ENCODE data around the gene ENTHD1. TPM values are rescaled to one million over a fixed set of nuclear protein-coding genes. Genes with fewer than 3 reads are reported as not detected.

ENTHD1 gene
- not detected in 2 replicates for total RNA-seq

GRCh38 chr22:39893526-39893925, at the start of gene ENTHD1:
Gene ENTHD1, minus strand, starts transcription at chr22:39893760. Its CDS starts 6,012 bp downstream, at chr22:39887748.

DNA sequence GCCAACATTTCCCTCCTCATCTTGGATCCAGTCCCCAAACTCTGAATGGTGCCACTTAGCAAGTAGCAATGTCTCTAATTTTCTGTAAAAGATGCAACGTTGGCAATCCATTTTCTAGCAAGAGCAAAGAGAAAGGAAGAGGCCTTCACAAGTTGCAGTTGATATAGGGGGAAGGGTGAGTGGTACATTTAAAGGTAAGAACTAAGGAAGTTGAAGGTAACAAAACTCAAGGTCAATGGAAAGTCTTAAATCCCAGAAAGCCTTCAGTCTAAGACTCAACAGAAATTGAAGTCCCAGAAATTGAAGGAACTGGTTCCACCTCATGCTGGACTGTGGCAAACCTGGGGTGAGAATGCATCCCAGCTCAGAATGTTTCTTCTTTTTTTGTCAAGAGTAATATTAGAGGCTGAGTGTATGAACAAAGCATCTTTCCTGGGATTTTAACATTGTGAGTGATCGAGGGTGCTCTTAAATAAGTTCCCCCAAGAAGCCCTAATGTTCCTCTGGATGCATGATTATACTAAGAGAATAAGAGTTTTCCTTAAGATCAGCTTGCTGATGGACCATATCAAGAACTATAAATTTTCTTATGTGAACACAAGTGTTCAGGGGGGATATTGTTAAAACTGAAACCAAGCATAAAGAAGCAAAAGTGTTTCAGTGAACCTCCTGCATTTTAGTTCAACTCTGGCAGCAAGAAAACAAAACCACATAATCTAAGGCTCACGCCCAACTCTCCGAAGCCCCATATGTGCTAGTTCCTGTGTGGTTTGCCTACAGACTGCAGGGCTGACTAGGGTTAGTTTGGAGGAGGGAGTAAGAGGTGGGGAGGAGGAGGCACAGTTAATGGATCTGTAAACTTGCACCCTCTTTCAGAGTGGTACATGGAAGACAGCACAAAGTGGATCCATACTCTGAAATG, 7.0 kb upstream of the ENTHD1 start, which contains the start of gene GRAP2:
Gene GRAP2 (plus strand): TSS at position 779 of the 922 bp plus-strand sequence. CDS start 46,023 bp downstream, outside the sequence.

Other genes starting within 250 kb of the ENTHD1 start
- gene GRAP2, start 7.3 kb upstream of the ENTHD1 start, total RNA-seq, result not detected in 2 replicates
- gene TMA7B, start 66.6 kb upstream of the ENTHD1 start, total RNA-seq, result not detected in 2 replicates
- gene FAM83F, start 101.2 kb upstream of the ENTHD1 start, total RNA-seq, result not detected in 2 replicates

Measured in aortic smooth muscle cell (primary cell).